ENCODE results near the gene FBXL19.

DNA sequence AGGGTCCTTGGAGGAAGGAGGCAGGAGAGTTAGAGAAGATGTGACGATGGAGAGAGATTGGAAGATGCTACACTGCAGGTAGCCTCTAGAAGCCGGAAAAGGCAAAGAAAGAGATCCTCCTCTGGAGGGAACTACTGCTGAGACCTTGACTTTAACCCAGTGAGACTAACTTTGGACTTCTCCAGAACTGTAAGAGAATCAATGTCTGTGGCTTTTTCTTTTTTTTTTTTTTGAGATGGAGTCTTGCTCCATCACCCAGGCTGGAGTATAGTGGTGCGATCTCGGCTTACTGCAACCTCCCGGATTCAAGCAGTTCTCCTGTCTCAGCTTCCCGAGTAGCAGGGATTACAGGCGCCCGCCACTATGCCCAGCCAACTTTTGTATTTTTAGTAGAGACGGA, 38.2 kb upstream of the FBXL19 start:
- TF ChIP-seq, protein P1, sequence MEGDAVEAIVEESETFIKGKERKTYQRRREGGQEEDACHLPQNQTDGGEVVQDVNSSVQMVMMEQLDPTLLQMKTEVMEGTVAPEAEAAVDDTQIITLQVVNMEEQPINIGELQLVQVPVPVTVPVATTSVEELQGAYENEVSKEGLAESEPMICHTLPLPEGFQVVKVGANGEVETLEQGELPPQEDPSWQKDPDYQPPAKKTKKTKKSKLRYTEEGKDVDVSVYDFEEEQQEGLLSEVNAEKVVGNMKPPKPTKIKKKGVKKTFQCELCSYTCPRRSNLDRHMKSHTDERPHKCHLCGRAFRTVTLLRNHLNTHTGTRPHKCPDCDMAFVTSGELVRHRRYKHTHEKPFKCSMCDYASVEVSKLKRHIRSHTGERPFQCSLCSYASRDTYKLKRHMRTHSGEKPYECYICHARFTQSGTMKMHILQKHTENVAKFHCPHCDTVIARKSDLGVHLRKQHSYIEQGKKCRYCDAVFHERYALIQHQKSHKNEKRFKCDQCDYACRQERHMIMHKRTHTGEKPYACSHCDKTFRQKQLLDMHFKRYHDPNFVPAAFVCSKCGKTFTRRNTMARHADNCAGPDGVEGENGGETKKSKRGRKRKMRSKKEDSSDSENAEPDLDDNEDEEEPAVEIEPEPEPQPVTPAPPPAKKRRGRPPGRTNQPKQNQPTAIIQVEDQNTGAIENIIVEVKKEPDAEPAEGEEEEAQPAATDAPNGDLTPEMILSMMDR (IDR thresholded peaks at IDR 0.05): no peak
- TF ChIP-seq EZH2 (IDR thresholded peaks at IDR 0.05; ENCODE audit: borderline replicate concordance, insufficient read depth, low read depth, low read length, poor library complexity, severe bottlenecking): no peak

Data from B cell (primary cell).